ENCODE results near the gene PCLAF.

The PCLAF gene

DNA sequence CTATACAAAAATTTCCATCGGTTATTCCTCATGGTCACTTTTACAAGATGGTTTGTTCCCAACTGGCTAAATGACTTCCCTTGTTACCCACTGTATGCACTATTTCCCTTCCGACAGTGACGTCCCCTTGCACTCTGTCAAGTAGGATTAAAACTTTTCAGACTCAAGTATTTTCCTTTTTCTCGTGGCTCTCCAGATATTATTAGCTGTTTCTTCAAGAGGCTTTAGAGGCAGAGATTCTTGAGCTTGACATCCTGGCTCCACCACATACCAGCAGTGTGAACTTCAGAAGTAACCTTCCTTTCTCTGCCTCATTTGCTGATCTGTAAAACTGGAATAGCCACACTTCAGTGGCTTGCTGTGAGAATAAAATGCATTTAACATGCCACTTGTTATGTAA, 39.3 kb downstream of the PCLAF start:
- peaks cover 21% of the 10 kb centered on the region for H4K20me1 ChIP-seq (ENCODE audit: insufficient read depth, low read length, poor library complexity, severe bottlenecking)
- H2AFZ ChIP-seq (ENCODE audit: low read length): no peak overlapping the region
- H3F3A ChIP-seq (ENCODE audit: low read depth): no peaks in the 10 kb centered on the region
- no peaks in the 10 kb centered on the region for H3K9me3 ChIP-seq (ENCODE audit: insufficient read depth, low read depth, low read length)
- H3K9ac ChIP-seq (ENCODE audit: low read depth, low read length, poor library complexity, severe bottlenecking): no peak overlapping the region
- H3K36me3 ChIP-seq (ENCODE audit: insufficient read depth, low read length): peaks cover 20% of the 10 kb centered on the region; the same call in 1 of the 2 replicates
- no peak overlapping the region for H3K4me2 ChIP-seq (ENCODE audit: low read depth, low read length, poor library complexity, severe bottlenecking)
- TF ChIP-seq, protein P1, sequence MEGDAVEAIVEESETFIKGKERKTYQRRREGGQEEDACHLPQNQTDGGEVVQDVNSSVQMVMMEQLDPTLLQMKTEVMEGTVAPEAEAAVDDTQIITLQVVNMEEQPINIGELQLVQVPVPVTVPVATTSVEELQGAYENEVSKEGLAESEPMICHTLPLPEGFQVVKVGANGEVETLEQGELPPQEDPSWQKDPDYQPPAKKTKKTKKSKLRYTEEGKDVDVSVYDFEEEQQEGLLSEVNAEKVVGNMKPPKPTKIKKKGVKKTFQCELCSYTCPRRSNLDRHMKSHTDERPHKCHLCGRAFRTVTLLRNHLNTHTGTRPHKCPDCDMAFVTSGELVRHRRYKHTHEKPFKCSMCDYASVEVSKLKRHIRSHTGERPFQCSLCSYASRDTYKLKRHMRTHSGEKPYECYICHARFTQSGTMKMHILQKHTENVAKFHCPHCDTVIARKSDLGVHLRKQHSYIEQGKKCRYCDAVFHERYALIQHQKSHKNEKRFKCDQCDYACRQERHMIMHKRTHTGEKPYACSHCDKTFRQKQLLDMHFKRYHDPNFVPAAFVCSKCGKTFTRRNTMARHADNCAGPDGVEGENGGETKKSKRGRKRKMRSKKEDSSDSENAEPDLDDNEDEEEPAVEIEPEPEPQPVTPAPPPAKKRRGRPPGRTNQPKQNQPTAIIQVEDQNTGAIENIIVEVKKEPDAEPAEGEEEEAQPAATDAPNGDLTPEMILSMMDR (conservative IDR thresholded peaks at IDR 0.05; ENCODE audit: low read length): no peak
- no peak for TF ChIP-seq EZH2phosphoT487 (IDR thresholded peaks at IDR 0.05; ENCODE audit: borderline replicate concordance)
- peaks cover 37% of the 10 kb centered on the region for H3K4me1 ChIP-seq (ENCODE audit: insufficient read depth, low read length, poor library complexity, severe bottlenecking)
- H3K9me2 ChIP-seq (replicated peaks; ENCODE audit: low read depth, low read length): no peaks in the 10 kb centered on the region
- H3K27me3 ChIP-seq (ENCODE audit: insufficient read depth, low read length, poor library complexity, severe bottlenecking): no peaks in the 10 kb centered on the region
- no peak overlapping the region for H3K4me3 ChIP-seq (ENCODE audit: low read length, poor library complexity, severe bottlenecking)
- peaks cover 91% of the 10 kb centered on the region for H3K79me2 ChIP-seq (ENCODE audit: insufficient read depth, low read length)

DNA sequence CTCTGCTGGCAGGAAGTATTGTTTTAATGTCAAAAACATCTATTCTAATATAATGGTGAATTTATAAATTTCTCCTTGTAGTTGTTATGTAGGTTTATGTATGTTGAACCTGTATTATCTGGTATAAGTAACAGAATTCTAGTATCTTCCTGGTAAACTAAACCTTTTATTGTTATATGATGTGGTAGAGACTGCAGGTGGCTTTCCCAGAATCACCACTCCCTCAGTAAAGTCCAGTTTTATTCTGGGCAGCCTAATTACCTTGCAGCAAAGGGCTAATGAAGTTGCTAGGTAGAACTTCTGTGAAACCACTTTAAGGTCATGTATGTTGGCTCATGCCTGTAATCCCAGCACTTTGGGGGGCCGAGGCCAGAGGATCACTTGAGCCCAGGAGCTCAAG, 40.9 kb downstream of the PCLAF start:
- Histone ChIP-seq H2AFZ (ENCODE audit: low read length) (no peak overlapping the region), H3K4me1 (ENCODE audit: insufficient read depth, low read length, poor library complexity, severe bottlenecking) (peaks cover 44% of the 10 kb centered on the region), H3K79me2 (ENCODE audit: insufficient read depth, low read length) (peaks cover 94% of the 10 kb centered on the region), H3K36me3 (ENCODE audit: insufficient read depth, low read length) (peaks cover 20% of the 10 kb centered on the region; the same call in 1 of the 2 replicates), H4K20me1 (ENCODE audit: insufficient read depth, low read length, poor library complexity, severe bottlenecking) (peaks cover 21% of the 10 kb centered on the region), H3K27me3 (ENCODE audit: insufficient read depth, low read length, poor library complexity, severe bottlenecking) (no peaks in the 10 kb centered on the region), H3K4me3 (ENCODE audit: low read length, poor library complexity, severe bottlenecking) (no peak overlapping the region), H3K9me2 (replicated peaks; ENCODE audit: low read depth, low read length) (no peaks in the 10 kb centered on the region), H3F3A (ENCODE audit: low read depth) (no peaks in the 10 kb centered on the region), H3K9ac (ENCODE audit: low read depth, low read length, poor library complexity, severe bottlenecking) (no peak overlapping the region), H3K9me3 (ENCODE audit: insufficient read depth, low read depth, low read length) (no peaks in the 10 kb centered on the region), H3K4me2 (ENCODE audit: low read depth, low read length, poor library complexity, severe bottlenecking) (no peak overlapping the region)
- no peak for TF ChIP-seq EZH2phosphoT487 (IDR thresholded peaks at IDR 0.05; ENCODE audit: borderline replicate concordance)
- TF ChIP-seq, protein P1 (conservative IDR thresholded peaks at IDR 0.05; ENCODE audit: low read length): no peak

DNA sequence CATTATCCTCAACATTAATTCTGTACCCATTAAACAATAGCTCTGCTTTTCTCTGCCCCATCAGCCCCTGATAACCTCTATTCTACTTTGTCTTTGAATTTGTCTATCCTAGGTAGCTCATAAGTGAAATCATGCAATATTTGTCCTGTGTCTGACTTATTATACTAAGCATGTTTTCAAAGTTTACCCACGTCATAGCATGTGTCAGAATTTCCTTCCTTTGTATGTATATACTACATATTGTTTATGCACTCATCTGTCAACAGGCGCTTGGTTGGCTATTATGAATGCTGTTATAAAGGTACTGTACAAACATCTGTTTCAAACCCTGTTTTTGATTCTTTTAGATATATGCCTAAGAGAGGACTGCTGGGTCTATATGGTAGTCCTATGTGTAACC, 43.5 kb downstream of the PCLAF start:
- peaks cover 25% of the 10 kb centered on the region; the same call in 1 of the 2 replicates for H3K36me3 ChIP-seq (ENCODE audit: insufficient read depth, low read length)
- H3K79me2 ChIP-seq (ENCODE audit: insufficient read depth, low read length): peaks cover 92% of the 10 kb centered on the region
- no peak overlapping the region for H3K4me2 ChIP-seq (ENCODE audit: low read depth, low read length, poor library complexity, severe bottlenecking)
- H4K20me1 ChIP-seq (ENCODE audit: insufficient read depth, low read length, poor library complexity, severe bottlenecking): peaks cover 14% of the 10 kb centered on the region
- no peak overlapping the region for H3K9ac ChIP-seq (ENCODE audit: low read depth, low read length, poor library complexity, severe bottlenecking)
- no peaks in the 10 kb centered on the region for H3K9me2 ChIP-seq (replicated peaks; ENCODE audit: low read depth, low read length)
- no peak overlapping the region for H3K4me3 ChIP-seq (ENCODE audit: low read length, poor library complexity, severe bottlenecking)
- H3F3A ChIP-seq (ENCODE audit: low read depth): 0 out of 2 replicates have a peak, but pooled peaks cover 3% of the 10 kb centered on the region
- H3K27me3 ChIP-seq (ENCODE audit: insufficient read depth, low read length, poor library complexity, severe bottlenecking): no peaks in the 10 kb centered on the region
- H3K9me3 ChIP-seq (ENCODE audit: insufficient read depth, low read depth, low read length): no peaks in the 10 kb centered on the region
- TF ChIP-seq, protein P1 (conservative IDR thresholded peaks at IDR 0.05; ENCODE audit: low read length): no peak
- no peak for TF ChIP-seq EZH2phosphoT487 (IDR thresholded peaks at IDR 0.05; ENCODE audit: borderline replicate concordance)
- peaks cover 36% of the 10 kb centered on the region for H3K4me1 ChIP-seq (ENCODE audit: insufficient read depth, low read length, poor library complexity, severe bottlenecking)
- no peak overlapping the region for H2AFZ ChIP-seq (ENCODE audit: low read length)
